ENCODE results near the gene SULT1C4. TPM values are rescaled to one million over a fixed set of nuclear protein-coding genes. Genes with fewer than 3 reads are reported as not detected.

SULT1C4 gene
- total RNA-seq, 1 donor from 2014 or later = 16.0 TPM

GRCh38 chr2:108370080-108370479 lies 7.7 kb upstream of the SULT1C4 start:
- no peaks in the 10 kb centered on the region for H3K9me3 Mint-ChIP-seq
- TF ChIP-seq CTCF (IDR thresholded peaks at IDR 0.05; ENCODE audit: unreplicated experiment) = no peak
- no peak overlapping the region for H3K4me3 Mint-ChIP-seq
- no peak overlapping the region for H3K27ac Mint-ChIP-seq
- H3K36me3 Mint-ChIP-seq = no peaks in the 10 kb centered on the region
- H3K4me1 Mint-ChIP-seq = no peaks in the 10 kb centered on the region
- H3K27me3 Mint-ChIP-seq (ENCODE audit: low read depth) = no peaks in the 10 kb centered on the region
- DNase-seq (ENCODE audit: low spot score in 2 of 2, unreplicated experiment in 2 of 2) = no peak

GRCh38 chr2:108376774-108377173 lies 980 bp upstream of the SULT1C4 start:
- no peak for TF ChIP-seq CTCF (IDR thresholded peaks at IDR 0.05; ENCODE audit: unreplicated experiment)
- Mint-ChIP-seq H3K27me3 (ENCODE audit: low read depth) (no peaks in the 10 kb centered on the region), H3K36me3 (peaks cover 9% of the 10 kb centered on the region), H3K4me1 (peaks cover 37% of the 10 kb centered on the region), H3K9me3 (no peaks in the 10 kb centered on the region), H3K4me3 (peak overlapping the region; percentile 70), H3K27ac (peak overlapping the region; percentile 92)
- DNase-seq (ENCODE audit: low spot score in 2 of 2, unreplicated experiment in 2 of 2) = no peak

- Mint-ChIP-seq H3K36me3 (peaks cover 14% of the 10 kb centered on the region), H3K27me3 (ENCODE audit: low read depth) (no peaks in the 10 kb centered on the region), H3K4me3 (peak overlapping the region; percentile 70), H3K9me3 (no peaks in the 10 kb centered on the region), H3K4me1 (peaks cover 41% of the 10 kb centered on the region), H3K27ac (peak overlapping the region; percentile 92)
- no peak for DNase-seq (ENCODE audit: low spot score in 2 of 2, unreplicated experiment in 2 of 2)
- TF ChIP-seq CTCF (IDR thresholded peaks at IDR 0.05; ENCODE audit: unreplicated experiment) = no peak
Measured at GRCh38 chr2:108377401-108377800, 353 bp upstream of the SULT1C4 start.

GRCh38 chr2:108378851-108379250 lies 1.1 kb downstream of the SULT1C4 start:
- H3K27ac Mint-ChIP-seq = peak overlapping the region; percentile 92
- peak overlapping the region; percentile 70 for H3K4me3 Mint-ChIP-seq
- peaks cover 43% of the 10 kb centered on the region for H3K4me1 Mint-ChIP-seq
- H3K36me3 Mint-ChIP-seq = peaks cover 24% of the 10 kb centered on the region
- H3K9me3 Mint-ChIP-seq = no peaks in the 10 kb centered on the region
- DNase-seq (ENCODE audit: low spot score in 2 of 2, unreplicated experiment in 2 of 2) = no peak
- TF ChIP-seq CTCF (IDR thresholded peaks at IDR 0.05; ENCODE audit: unreplicated experiment) = no peak
- no peaks in the 10 kb centered on the region for H3K27me3 Mint-ChIP-seq (ENCODE audit: low read depth)

GRCh38 chr2:108382196-108382595 lies 4.4 kb downstream of the SULT1C4 start:
- Mint-ChIP-seq H3K27ac (no peak overlapping the region), H3K4me1 (peaks cover 39% of the 10 kb centered on the region), H3K27me3 (ENCODE audit: low read depth) (no peaks in the 10 kb centered on the region), H3K36me3 (peaks cover 37% of the 10 kb centered on the region), H3K9me3 (no peaks in the 10 kb centered on the region), H3K4me3 (no peak overlapping the region)
- no peak for TF ChIP-seq CTCF (IDR thresholded peaks at IDR 0.05; ENCODE audit: unreplicated experiment)
- no peak for DNase-seq (ENCODE audit: low spot score in 2 of 2, unreplicated experiment in 2 of 2)
